HepG2 (cell line): Measurements from ENCODE around the gene CCRL2. TPM values are rescaled to one million over a fixed set of nuclear protein-coding genes. Genes with fewer than 3 reads are reported as not detected.

Experiments
- ATAC-seq: fragments of 200-7000 bp; cut with Tn5 transposase; 3 replicates; pipeline ENCODE4 v1.9.1; 2020; ENCODE audit warnings: mild to moderate bottlenecking, moderate library complexity
- BruUV-seq: library from RNA; stranded (reverse); fragments of 400-500 nt; replicated peaks from 2 replicates; lab custom pipeline; 2021; lab: Mats Ljungman, UMichigan
- CTCF ChIA-PET: fragments of 300-600 bp; formaldehyde crosslinking; extraction: SDS; loops from one replicate; lab custom pipeline; 2021; ENCODE audit warnings: low total read pairs, inconsistent platforms, low intra/inter-chr PET ratio; lab: Yijun Ruan, JAX
- POLR2A ChIA-PET: fragments of 350-600 bp; sonication (Branson Sonifier 250); formaldehyde crosslinking; loops from one replicate; lab custom pipeline; 2020; ENCODE audit warnings: antibody characterized with exemption, inconsistent platforms; lab: Yijun Ruan, JAX
- DNase-seq: peaks from one replicate; pipeline ENCODE4 v3.0.0-alpha.2; 2015; ENCODE audit warnings: low spot score
- FAIRE-seq: peaks from 3 replicates; lab custom pipeline; 2011; peaks lifted over from hg19 to GRCh38; lab: Jason Lieb, UNC
- H2AFZ ChIP-seq: one replicate; pipeline ENCODE4 v1.6.1; 2011; ENCODE audit warnings: low read length, inconsistent platforms
- H3K27ac ChIP-seq: fragments of 300-600 bp; 3 replicates; pipeline ENCODE4 v1.8.0; 2011; ENCODE audit warnings: mixed run types, mild to moderate bottlenecking, mixed read lengths, low read length, inconsistent platforms; ENCODE audit not compliant: insufficient read depth; ENCODE audit errors: extremely low read length
- H3K27me3 ChIP-seq, 2 experiments: fragments of 200-600 bp in 1 of 2; 2 replicates in 1 of 2; 3 replicates in 1 of 2; pipeline versions ENCODE4 v1.6.0 to v1.8.0; 2011; ENCODE audit warnings: low read length in 2 of 2, mild to moderate bottlenecking in 2 of 2, moderate library complexity in 2 of 2, inconsistent platforms in 1 of 2; ENCODE audit not compliant: insufficient read depth in 2 of 2, control insufficient read depth in 1 of 2
- H3K36me3 ChIP-seq, 2 experiments: fragments of 200-600 bp in 1 of 2; replicated peaks in 1 of 2; 2 replicates in 1 of 2; 3 replicates in 1 of 2; pipeline versions ENCODE4 v1.5.1 to v1.8.0; 2011; ENCODE audit warnings: low read length in 2 of 2, inconsistent platforms in 1 of 2; ENCODE audit not compliant: insufficient read depth in 2 of 2, control insufficient read depth in 1 of 2
- H3K4me1 ChIP-seq: 2 replicates; pipeline ENCODE4 v1.5.1; 2012; ENCODE audit warnings: low read length, inconsistent platforms; ENCODE audit not compliant: insufficient read depth
- H3K4me2 ChIP-seq: 2 replicates; pipeline ENCODE4 v1.6.0; 2011; ENCODE audit warnings: low read depth, low read length, inconsistent platforms
- H3K4me3 ChIP-seq, 3 experiments: fragments of 200-600 bp in 1 of 3; sonication (generic), shearing (Covaris generic) in 1 of 3; replicated peaks in 1 of 3; 2 replicates each; pipeline ENCODE4 v1.5.1; 2011 to 2016; ENCODE audit warnings: low read length in 3 of 3, inconsistent platforms in 2 of 3, low read depth in 2 of 3, mild to moderate bottlenecking in 2 of 3, control low read depth in 1 of 3, mixed read lengths in 1 of 3; ENCODE audit not compliant: insufficient read depth in 1 of 3
- H3K79me2 ChIP-seq: one replicate; pipeline ENCODE4 v1.6.1; 2011; ENCODE audit warnings: low read length, inconsistent platforms; ENCODE audit not compliant: insufficient read depth
- H3K9ac ChIP-seq: 2 replicates; pipeline ENCODE4 v1.6.0; 2011; ENCODE audit warnings: mild to moderate bottlenecking, low read depth, low read length, inconsistent platforms; ENCODE audit not compliant: insufficient read depth
- H3K9me3 ChIP-seq: 2 replicates; pipeline ENCODE4 v1.5.1; 2012; ENCODE audit warnings: mild to moderate bottlenecking, low read length
- H4K20me1 ChIP-seq: 2 replicates; pipeline ENCODE4 v1.6.0; 2011; ENCODE audit warnings: inconsistent platforms, mild to moderate bottlenecking, low read length, moderate library complexity; ENCODE audit not compliant: insufficient read depth
- IRF2 ChIP-seq: IDR thresholded peaks from 2 replicates; pipeline ENCODE4 v1.6.1; 2018; ENCODE audit warnings: missing genetic modification reagents, missing compliant biosample characterization
- MAFK ChIP-seq, 2 experiments: IDR thresholded peaks in 1 of 2; conservative IDR thresholded peaks in 1 of 2; 2 replicates each; pipeline ENCODE4 v1.6.1; 2011; ENCODE audit warnings: improper control_type of control experiment in 2 of 2, low read length in 2 of 2
- NFE2L1 ChIP-seq: sonication (generic); formaldehyde crosslinking; IDR thresholded peaks from 2 replicates; pipeline ENCODE4 v1.4.0; 2020; ENCODE audit warnings: missing genetic modification reagents, mild to moderate bottlenecking, borderline replicate concordance
- ZNF121 ChIP-seq: sonication (generic); formaldehyde crosslinking; IDR thresholded peaks from 2 replicates; pipeline ENCODE4 v1.5.0; 2020; ENCODE audit warnings: mild to moderate bottlenecking, missing genetic modification reagents
- ZNF280B ChIP-seq: sonication (generic); formaldehyde crosslinking; IDR thresholded peaks from 2 replicates; pipeline ENCODE4 v1.5.0; 2020; ENCODE audit warnings: missing genetic modification reagents, mild to moderate bottlenecking, borderline replicate concordance
- ZNF292 ChIP-seq: sonication (generic); formaldehyde crosslinking; IDR thresholded peaks from 2 replicates; pipeline ENCODE4 v1.8.1; 2022; ENCODE audit warnings: mild to moderate bottlenecking, low read depth, missing genetic modification reagents, borderline replicate concordance
- ZNF333 ChIP-seq: sonication (generic); formaldehyde crosslinking; IDR thresholded peaks from 2 replicates; pipeline ENCODE4 v1.4.0; 2020; ENCODE audit warnings: mild to moderate bottlenecking, missing genetic modification reagents, borderline replicate concordance
- ZNF550 ChIP-seq: sonication (generic); formaldehyde crosslinking; IDR thresholded peaks from 2 replicates; pipeline ENCODE4 v1.4.0; 2020; ENCODE audit warnings: mild to moderate bottlenecking, missing genetic modification reagents, borderline replicate concordance
- ZNF619 ChIP-seq: sonication (generic); formaldehyde crosslinking; IDR thresholded peaks from 2 replicates; pipeline ENCODE4 v1.4.0; 2020; ENCODE audit warnings: mild to moderate bottlenecking, missing genetic modification reagents
- ZNF703 ChIP-seq: sonication (generic); formaldehyde crosslinking; IDR thresholded peaks from 2 replicates; pipeline ENCODE4 v1.5.1; 2020; ENCODE audit warnings: missing genetic modification reagents, mild to moderate bottlenecking, moderate library complexity, borderline replicate concordance
- WGBS: methylation state at CpG from one replicate; pipeline ENCODE4 v1.1.6; 2017; ENCODE audit warnings: low lambda C conversion rate; 5-methylcytosine and 5-hydroxymethylcytosine counted together
- in situ Hi-C: cut with HindIII; loops from 2 replicates; pipeline ENCODE4 v1.10.0; 2017; ENCODE audit warnings: low pct_unique_long_range_greater_than_20kb; ENCODE audit not compliant: extremely low pct_ligation_motif_present
- intact Hi-C: fragments of 100-400 bp; cut with micrococcal nuclease; formaldehyde crosslinking; loops from one replicate; pipeline ENCODE4 v1.10.0; 2022; ENCODE audit not compliant: unreplicated experiment
- polyA plus RNA-seq, 8 experiments: library from polyadenylated mRNA; depleted of rRNA in 3 of 8; stranded (reverse) in 7 of 8; unstranded in 1 of 8; fragments of >200 nt; fragmentation: Illumina TruSeq in 4 of 8; extraction: Trizol in 4 of 8; gene quantifications; 2 replicates each; pipeline versions ENCODE4 v1.2.1 to v1.2.3, GENCODE V29; 2011 to 2016; ENCODE audit warnings: low read depth in 4 of 8, missing spikeins in 1 of 8, mixed read lengths in 1 of 8; ENCODE audit not compliant: insufficient read depth in 1 of 8
- total RNA-seq, 5 experiments: library from RNA; depleted of rRNA; stranded (reverse); fragments of >200 nt; fragmentation: Illumina TruSeq; extraction: Trizol; gene quantifications; 2 replicates each; pipeline ENCODE4 v1.2.3, GENCODE V29; 2016; ENCODE audit warnings: low read depth in 1 of 5
- TF ChIP-seq, protein P1 (sequence below): sonication (generic); formaldehyde crosslinking; IDR thresholded peaks from 2 replicates; pipeline ENCODE4 v1.4.0; 2020; ENCODE audit warnings: missing genetic modification reagents, borderline replicate concordance
- TF ChIP-seq, protein P2 (sequence below): sonication (generic); formaldehyde crosslinking; IDR thresholded peaks from 2 replicates; pipeline ENCODE4 v1.5.0; 2020; ENCODE audit warnings: mild to moderate bottlenecking, missing genetic modification reagents, moderate library complexity
- TF ChIP-seq, protein P3 (sequence below): sonication (generic); formaldehyde crosslinking; IDR thresholded peaks from 2 replicates; pipeline ENCODE4 v1.4.0; 2020; ENCODE audit warnings: missing genetic modification reagents

The CCRL2 gene
- total and polyA plus RNA-seq, 2 of the 13 experiments (the other 11 are each of a cell fraction or from before 2014, with no cell fraction given), result not detected

GRCh38 chr3:46409739-46410489 lies 2.9 kb downstream of the CCRL2 start (continued):
- TF ChIP-seq, protein P1, sequence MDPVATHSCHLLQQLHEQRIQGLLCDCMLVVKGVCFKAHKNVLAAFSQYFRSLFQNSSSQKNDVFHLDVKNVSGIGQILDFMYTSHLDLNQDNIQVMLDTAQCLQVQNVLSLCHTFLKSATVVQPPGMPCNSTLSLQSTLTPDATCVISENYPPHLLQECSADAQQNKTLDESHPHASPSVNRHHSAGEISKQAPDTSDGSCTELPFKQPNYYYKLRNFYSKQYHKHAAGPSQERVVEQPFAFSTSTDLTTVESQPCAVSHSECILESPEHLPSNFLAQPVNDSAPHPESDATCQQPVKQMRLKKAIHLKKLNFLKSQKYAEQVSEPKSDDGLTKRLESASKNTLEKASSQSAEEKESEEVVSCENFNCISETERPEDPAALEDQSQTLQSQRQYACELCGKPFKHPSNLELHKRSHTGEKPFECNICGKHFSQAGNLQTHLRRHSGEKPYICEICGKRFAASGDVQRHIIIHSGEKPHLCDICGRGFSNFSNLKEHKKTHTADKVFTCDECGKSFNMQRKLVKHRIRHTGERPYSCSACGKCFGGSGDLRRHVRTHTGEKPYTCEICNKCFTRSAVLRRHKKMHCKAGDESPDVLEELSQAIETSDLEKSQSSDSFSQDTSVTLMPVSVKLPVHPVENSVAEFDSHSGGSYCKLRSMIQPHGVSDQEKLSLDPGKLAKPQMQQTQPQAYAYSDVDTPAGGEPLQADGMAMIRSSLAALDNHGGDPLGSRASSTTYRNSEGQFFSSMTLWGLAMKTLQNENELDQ (CRISPR knock-in tag), result no peak
- TF ChIP-seq, protein P2, sequence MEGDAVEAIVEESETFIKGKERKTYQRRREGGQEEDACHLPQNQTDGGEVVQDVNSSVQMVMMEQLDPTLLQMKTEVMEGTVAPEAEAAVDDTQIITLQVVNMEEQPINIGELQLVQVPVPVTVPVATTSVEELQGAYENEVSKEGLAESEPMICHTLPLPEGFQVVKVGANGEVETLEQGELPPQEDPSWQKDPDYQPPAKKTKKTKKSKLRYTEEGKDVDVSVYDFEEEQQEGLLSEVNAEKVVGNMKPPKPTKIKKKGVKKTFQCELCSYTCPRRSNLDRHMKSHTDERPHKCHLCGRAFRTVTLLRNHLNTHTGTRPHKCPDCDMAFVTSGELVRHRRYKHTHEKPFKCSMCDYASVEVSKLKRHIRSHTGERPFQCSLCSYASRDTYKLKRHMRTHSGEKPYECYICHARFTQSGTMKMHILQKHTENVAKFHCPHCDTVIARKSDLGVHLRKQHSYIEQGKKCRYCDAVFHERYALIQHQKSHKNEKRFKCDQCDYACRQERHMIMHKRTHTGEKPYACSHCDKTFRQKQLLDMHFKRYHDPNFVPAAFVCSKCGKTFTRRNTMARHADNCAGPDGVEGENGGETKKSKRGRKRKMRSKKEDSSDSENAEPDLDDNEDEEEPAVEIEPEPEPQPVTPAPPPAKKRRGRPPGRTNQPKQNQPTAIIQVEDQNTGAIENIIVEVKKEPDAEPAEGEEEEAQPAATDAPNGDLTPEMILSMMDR (CRISPR knock-in tag), result no peak
- no peak for TF ChIP-seq ZNF550 (CRISPR knock-in tag)
- TF ChIP-seq, all 625 proteins: peak for 0

- no peak for DNase-seq
- Histone ChIP-seq H3K4me3 (no peak overlapping the region), H3K9ac (no peak overlapping the region), H3K79me2 (no peaks in the 10 kb centered on the region), H2AFZ (no peak overlapping the region), H3K36me3 (no peaks in the 10 kb centered on the region), H3K9me3 (no peaks in the 10 kb centered on the region), H3K4me1 (no peaks in the 10 kb centered on the region), H3K27me3 (peaks cover 4 to 5% of the 10 kb centered on the region in 2 experiments; a peak in 2 of 5 replicates), H3K4me2 (no peak overlapping the region), H3K27ac (no peak overlapping the region), H4K20me1 (no peaks in the 10 kb centered on the region)
- in situ Hi-C loops, result no loop called here
- CTCF ChIA-PET, result no interaction called here
- no peak for FAIRE-seq
- intact Hi-C loops, result no loop called here
- WGBS, result 40% methylated on average over 2 of the region's 2 CpGs
- no peak for ATAC-seq
- POLR2A ChIA-PET, result no interaction called here
- no TSS peak for BruUV-seq
- TF ChIP-seq ZNF292 (CRISPR knock-in tag) (no peak), ZNF280B (no peak), ZNF121 (CRISPR knock-in tag) (no peak), IRF2 (CRISPR knock-in tag) (no peak), NFE2L1 (CRISPR knock-in tag) (no peak), ZNF703 (no peak), ZNF333 (no peak), ZNF619 (no peak), MAFK (conservative IDR thresholded peaks at IDR 0.05 in 1 of 2, IDR thresholded peaks at IDR 0.05 in 1 of 2; ENCODE audit: low read length in 2 of 2) (no peak)
- TF ChIP-seq, protein P3, sequence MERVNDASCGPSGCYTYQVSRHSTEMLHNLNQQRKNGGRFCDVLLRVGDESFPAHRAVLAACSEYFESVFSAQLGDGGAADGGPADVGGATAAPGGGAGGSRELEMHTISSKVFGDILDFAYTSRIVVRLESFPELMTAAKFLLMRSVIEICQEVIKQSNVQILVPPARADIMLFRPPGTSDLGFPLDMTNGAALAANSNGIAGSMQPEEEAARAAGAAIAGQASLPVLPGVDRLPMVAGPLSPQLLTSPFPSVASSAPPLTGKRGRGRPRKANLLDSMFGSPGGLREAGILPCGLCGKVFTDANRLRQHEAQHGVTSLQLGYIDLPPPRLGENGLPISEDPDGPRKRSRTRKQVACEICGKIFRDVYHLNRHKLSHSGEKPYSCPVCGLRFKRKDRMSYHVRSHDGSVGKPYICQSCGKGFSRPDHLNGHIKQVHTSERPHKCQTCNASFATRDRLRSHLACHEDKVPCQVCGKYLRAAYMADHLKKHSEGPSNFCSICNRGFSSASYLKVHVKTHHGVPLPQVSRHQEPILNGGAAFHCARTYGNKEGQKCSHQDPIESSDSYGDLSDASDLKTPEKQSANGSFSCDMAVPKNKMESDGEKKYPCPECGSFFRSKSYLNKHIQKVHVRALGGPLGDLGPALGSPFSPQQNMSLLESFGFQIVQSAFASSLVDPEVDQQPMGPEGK (CRISPR knock-in tag), result no peak
These were observed 3.6 kb downstream of the CCRL2 start for GRCh38 chr3:46410669-46411068.
